GM13976 (cell line): ENCODE results near the gene SUPT3H.

Experiments
- DNase-seq: peaks from one replicate; pipeline ENCODE4 v3.0.0; 2012; ENCODE audit warnings: low spot score
- in situ Hi-C: fragments of 300-500 bp; cut with MboI; formaldehyde crosslinking; loops from one replicate; pipeline ENCODE4 v1.12.0; 2022; ENCODE audit warnings: low sequenced_read_pairs, mixed read lengths, inconsistent platforms; ENCODE audit not compliant: unreplicated experiment
- TF ChIP-seq, protein P1 (sequence below): IDR thresholded peaks from 2 replicates; pipeline ENCODE4 v1.5.1; 2012; ENCODE audit warnings: borderline replicate concordance, mild to moderate bottlenecking; ENCODE audit not compliant: insufficient read depth; ENCODE audit errors: extremely low read depth, missing control alignments, control extremely low read depth

The SUPT3H gene

DNA sequence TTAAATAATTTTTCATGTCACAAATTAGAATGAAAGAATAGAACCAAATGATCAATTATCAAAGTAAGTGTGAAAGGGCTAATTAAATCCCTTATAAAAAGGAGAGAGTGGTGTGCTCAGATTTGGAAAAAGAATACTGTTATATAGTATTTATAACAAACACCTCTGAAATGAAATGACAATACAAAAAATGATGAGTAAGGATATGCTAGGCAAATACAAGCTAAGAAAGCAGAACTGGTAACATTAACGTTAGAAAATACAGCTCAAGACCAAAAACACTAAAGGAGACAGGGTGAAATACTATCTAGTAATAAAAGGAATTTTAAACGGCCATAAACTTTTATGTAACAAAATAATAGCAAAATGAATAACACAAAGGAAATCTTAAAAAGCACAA is 373.8 kb downstream of the SUPT3H start:
- DNase-seq: no peak
- in situ Hi-C loops: no loop called here
- TF ChIP-seq, protein P1, sequence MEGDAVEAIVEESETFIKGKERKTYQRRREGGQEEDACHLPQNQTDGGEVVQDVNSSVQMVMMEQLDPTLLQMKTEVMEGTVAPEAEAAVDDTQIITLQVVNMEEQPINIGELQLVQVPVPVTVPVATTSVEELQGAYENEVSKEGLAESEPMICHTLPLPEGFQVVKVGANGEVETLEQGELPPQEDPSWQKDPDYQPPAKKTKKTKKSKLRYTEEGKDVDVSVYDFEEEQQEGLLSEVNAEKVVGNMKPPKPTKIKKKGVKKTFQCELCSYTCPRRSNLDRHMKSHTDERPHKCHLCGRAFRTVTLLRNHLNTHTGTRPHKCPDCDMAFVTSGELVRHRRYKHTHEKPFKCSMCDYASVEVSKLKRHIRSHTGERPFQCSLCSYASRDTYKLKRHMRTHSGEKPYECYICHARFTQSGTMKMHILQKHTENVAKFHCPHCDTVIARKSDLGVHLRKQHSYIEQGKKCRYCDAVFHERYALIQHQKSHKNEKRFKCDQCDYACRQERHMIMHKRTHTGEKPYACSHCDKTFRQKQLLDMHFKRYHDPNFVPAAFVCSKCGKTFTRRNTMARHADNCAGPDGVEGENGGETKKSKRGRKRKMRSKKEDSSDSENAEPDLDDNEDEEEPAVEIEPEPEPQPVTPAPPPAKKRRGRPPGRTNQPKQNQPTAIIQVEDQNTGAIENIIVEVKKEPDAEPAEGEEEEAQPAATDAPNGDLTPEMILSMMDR: no peak

DNA sequence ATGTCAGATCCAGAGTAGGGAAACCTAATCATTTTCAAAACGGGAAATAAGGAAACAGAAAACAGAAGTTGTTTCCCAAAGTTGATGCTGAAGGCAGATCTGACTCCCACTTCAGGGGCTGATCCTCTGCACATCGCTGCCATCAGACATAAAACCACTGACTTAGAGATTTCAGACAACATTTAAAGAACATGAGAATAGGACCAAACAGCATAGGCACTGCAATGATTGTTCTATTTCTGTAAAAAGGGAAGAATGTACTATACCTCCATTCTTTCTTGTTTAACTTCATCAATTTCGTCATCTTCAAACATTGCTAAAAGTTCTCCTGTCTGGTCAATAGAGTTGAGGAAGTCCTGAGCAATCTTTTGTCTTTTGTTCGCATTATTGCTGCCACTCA is 374.3 kb downstream of the SUPT3H start:
- DNase-seq: no peak
- in situ Hi-C loops: no loop called here

DNA sequence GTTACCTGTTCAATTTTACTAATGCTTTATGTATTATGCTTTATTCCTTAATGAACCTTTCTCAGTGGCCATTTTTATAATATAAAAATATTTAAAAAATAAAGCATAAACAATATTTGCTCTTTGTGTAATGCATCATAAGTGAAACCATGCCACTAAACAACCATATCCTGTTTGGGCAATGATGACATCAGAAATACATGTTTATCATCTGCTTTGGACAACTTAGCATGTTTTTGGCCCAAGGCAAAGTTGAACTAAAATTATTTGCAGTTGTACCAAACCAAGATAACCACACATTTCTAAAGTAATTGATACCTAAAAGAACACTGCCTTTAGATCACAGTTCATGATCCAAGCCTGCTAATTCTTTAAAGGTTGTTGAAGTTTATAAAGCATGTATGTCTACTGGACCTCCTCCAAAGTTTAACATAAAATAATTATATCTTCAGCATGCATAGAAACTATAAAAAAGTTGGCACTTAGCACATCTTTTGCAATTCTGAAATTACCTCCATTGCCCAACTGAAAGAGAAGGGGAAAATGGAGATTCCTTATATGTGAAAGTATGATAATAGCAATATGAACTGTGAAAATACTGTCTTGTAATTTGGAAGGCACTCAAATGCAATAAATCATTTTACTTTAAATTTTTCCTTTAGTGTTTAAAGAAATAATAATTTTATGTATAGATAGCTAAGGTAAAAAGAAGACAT is 375.2 kb downstream of the SUPT3H start:
- in situ Hi-C loops: no loop called here
- TF ChIP-seq, protein P1: no peak
- DNase-seq: no peak

More for the DNA sequence above, 374.3 kb downstream of the SUPT3H start:
- TF ChIP-seq, protein P1: no peak

DNA sequence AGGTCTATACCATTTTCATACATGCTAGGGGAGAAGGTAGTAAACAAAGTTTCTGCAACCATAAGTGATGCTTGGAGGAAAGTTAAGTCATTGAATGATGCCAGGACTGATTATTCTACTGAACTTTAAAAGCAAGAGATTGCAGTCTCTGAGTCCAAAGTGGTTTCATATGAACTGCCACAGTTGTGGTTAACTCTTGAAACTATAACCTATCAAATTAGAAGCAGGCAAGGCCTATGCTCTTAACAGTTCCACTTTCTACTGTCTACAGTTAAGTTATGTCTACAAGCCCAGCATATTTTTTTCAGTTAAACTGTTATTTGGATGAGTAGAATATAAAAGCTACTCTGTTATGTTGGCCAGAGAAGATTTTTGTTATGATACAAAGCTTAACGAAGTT is 376.1 kb downstream of the SUPT3H start:
- TF ChIP-seq, protein P1: no peak
- in situ Hi-C loops: no loop called here
- DNase-seq: peak; percentile 17

DNA sequence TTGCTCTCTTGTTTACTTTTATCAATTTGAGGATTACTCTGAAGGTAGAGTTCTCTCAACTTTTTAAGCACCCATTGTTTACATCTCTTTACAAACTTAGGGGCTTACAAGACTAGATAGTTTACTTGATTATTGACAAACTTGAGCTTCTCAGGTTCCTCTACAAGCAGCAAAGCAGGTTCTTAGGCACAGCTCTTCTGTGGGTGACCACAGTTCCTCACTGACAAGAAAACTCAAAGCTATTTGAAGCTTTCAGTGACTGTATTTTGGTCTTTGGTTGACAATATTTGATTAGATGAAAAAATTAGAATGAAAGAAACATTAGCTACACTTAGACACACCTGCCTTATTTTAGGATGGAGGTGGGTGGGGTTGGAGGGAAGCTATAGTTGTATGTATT is 376.9 kb downstream of the SUPT3H start:
- no peak for DNase-seq

DNA sequence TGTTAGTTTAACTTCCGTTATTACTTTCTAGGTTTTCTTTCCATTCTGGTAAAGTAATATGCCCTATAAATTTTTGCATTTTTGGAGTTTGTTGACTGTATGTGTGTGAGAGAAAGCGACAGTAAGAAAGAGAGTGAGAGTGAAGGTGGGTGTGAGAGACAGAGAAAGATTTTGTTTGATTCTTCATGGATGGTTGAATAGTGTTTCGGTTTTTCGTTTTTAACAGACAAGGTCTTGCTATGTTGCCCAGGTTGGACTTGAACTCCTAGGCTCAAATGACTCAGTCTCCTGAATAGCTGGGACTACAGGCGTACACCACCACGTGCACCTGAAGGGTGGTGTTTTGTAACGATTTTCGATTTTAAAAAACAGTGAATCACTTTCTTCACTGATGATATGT is 378.7 kb downstream of the SUPT3H start:
- no peak for DNase-seq
- in situ Hi-C loops: no loop called here
- TF ChIP-seq, protein P1: no peak

More for the DNA sequence above, 376.9 kb downstream of the SUPT3H start:
- TF ChIP-seq, protein P1: no peak
- in situ Hi-C loops: no loop called here

DNA sequence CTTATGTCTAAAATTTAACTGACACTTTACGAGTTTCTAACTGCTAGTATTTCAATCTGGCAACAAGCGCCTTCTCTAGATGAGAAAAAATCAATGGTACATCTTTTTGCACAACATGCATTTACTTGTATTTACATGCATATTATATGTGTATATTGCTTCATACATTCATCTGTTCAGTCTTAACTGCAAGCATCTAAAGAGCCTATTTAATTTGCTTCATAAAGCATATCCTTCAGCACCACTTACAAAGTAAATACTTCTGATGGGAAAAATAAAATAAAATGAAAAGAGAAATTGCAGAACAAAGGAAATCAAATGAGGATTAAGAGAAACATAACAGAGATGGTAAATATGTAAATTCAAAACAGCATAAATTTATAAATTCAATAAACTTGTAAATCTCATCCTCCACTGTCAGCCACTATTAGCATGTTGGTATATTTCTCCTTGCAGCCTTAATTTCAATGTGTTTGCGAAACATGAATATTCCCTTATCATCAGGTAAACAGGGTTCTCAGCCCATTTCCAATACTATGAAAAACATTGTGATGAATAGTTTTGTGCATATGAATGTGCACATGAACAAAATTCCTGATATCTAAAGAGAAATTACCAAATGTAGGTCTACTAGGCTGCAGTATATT is 382.1 kb downstream of the SUPT3H start:
- in situ Hi-C loops: no loop called here
- no peak for DNase-seq
- TF ChIP-seq, protein P1: no peak
